Stimulated activated CD8-positive, alpha-beta memory T cell treated with anti-CD3 and anti-CD28 coated beads, Interleukin-7, amount 100 ng/mL, for 4 hours (primary cell): ENCODE data around the gene SVOPL.

ENCODE experiments used
- DNase-seq, 2 donors: peaks; one replicate each; pipeline ENCODE4 v3.0.0-alpha.2; 2020; ENCODE audit warnings: low read depth in 2 of 2

Gene SVOPL

GRCh38 chr7:138607216-138608126 is 93.7 kb downstream of the SVOPL start:
- DNase-seq = no peak

GRCh38 chr7:138606236-138606635 is 94.9 kb downstream of the SVOPL start:
- no peak for DNase-seq

- DNase-seq = no peak
Measured at GRCh38 chr7:138603549-138604318, 97.4 kb downstream of the SVOPL start.

GRCh38 chr7:138602451-138602850 is 98.7 kb downstream of the SVOPL start:
- no peak for DNase-seq

- no peak for DNase-seq
Measured at GRCh38 chr7:138595454-138595853, 105.7 kb downstream of the SVOPL start.

GRCh38 chr7:138590154-138590553 is 111.0 kb downstream of the SVOPL start:
- no peak for DNase-seq

GRCh38 chr7:138588986-138589385 is 112.2 kb downstream of the SVOPL start:
- no peak for DNase-seq

- DNase-seq = no peak
Measured at GRCh38 chr7:138587485-138587884, 113.7 kb downstream of the SVOPL start.

GRCh38 chr7:138585283-138585993 is 115.7 kb downstream of the SVOPL start:
- DNase-seq = no peak

GRCh38 chr7:138584696-138585095 is 116.5 kb downstream of the SVOPL start:
- DNase-seq = no peak

GRCh38 chr7:138584283-138584682 is 116.9 kb downstream of the SVOPL start:
- no peak for DNase-seq

- DNase-seq = no peak
Measured at GRCh38 chr7:138581065-138581464, 120.1 kb downstream of the SVOPL start.

- no peak for DNase-seq
Measured at GRCh38 chr7:138579671-138580070, 121.5 kb downstream of the SVOPL start.

- no peak for DNase-seq
Measured at GRCh38 chr7:138579136-138579535, 122.0 kb downstream of the SVOPL start.

GRCh38 chr7:138575897-138576428 is 125.2 kb downstream of the SVOPL start:
- no peak for DNase-seq

- no peak for DNase-seq
Measured at GRCh38 chr7:138573741-138574140, 127.4 kb downstream of the SVOPL start.

- no peak for DNase-seq
Measured at GRCh38 chr7:138570715-138571114, 130.4 kb downstream of the SVOPL start.

- DNase-seq = no peak
Measured at GRCh38 chr7:138569418-138569817, 131.7 kb downstream of the SVOPL start.

GRCh38 chr7:138568655-138569054 is 132.5 kb downstream of the SVOPL start:
- no peak for DNase-seq

- DNase-seq = no peak
Measured at GRCh38 chr7:138565451-138566114, 135.6 kb downstream of the SVOPL start.

GRCh38 chr7:138565071-138565450 is 136.1 kb downstream of the SVOPL start:
- no peak for DNase-seq
